ENCODE measurements around the gene TTLL11. TPM values are rescaled to one million over a fixed set of nuclear protein-coding genes. Genes with fewer than 3 reads are reported as not detected.

The TTLL11 gene
- total RNA-seq, 4 donors from 2014 or later, result 3.0 to 9.9 (median 7.4) TPM

DNA sequence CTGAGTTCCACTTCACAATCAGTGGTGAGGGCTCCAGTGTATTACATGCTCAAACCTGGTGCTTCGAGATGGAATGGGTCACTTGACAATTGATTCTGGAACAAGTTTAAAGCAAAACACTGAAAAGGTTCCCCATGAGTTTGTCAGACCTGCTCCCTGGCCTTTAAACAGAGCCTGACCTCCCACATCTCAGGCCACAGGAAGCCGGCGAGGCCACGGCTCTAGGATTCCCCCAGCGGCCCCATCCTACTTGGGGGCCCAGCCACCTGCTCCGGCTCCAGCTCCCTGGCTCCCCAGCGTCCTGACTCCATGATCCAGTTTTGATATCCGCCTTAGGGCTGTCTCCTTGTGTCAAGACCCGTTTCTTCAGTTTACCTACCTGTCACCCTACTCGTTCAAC, 62.0 kb downstream of the TTLL11 start:
- no peak overlapping the region for H3K4me3 ChIP-seq
- H3K27ac ChIP-seq, result no peak overlapping the region
- no peaks in the 10 kb centered on the region for H3K27me3 ChIP-seq
- no peaks in the 10 kb centered on the region for H3K9me3 ChIP-seq
- peaks cover 0 to 4% (median 0%) of the 10 kb centered on the region in 3 donors for H3K36me3 ChIP-seq
- no peak for TF ChIP-seq POLR2A (IDR thresholded peaks at IDR 0.05)
- TF ChIP-seq, protein P1, sequence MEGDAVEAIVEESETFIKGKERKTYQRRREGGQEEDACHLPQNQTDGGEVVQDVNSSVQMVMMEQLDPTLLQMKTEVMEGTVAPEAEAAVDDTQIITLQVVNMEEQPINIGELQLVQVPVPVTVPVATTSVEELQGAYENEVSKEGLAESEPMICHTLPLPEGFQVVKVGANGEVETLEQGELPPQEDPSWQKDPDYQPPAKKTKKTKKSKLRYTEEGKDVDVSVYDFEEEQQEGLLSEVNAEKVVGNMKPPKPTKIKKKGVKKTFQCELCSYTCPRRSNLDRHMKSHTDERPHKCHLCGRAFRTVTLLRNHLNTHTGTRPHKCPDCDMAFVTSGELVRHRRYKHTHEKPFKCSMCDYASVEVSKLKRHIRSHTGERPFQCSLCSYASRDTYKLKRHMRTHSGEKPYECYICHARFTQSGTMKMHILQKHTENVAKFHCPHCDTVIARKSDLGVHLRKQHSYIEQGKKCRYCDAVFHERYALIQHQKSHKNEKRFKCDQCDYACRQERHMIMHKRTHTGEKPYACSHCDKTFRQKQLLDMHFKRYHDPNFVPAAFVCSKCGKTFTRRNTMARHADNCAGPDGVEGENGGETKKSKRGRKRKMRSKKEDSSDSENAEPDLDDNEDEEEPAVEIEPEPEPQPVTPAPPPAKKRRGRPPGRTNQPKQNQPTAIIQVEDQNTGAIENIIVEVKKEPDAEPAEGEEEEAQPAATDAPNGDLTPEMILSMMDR (IDR thresholded peaks at IDR 0.05), result no peak
- DNase-seq, result no peak
- no peaks in the 10 kb centered on the region for H3K4me1 ChIP-seq

DNA sequence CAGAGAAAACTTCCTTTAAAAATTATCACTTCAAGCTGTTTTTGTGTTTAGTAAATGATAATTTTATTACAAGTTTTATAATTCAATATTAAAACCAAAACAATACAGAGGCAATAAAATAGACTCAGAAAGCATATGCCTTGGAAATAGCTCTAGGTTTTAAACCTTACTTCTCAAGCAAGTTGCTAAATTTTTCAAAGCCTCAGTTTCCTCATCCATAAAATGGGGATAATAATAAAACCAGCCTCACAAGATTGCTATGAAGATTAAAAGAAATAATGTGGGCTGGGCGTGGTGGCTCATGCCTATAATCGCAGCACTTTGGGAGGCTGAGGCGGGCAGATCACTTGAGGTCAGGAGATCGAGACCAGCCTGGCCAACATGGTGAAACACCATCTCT, 62.8 kb downstream of the TTLL11 start:
- no peak for DNase-seq
- H3K4me1 ChIP-seq, result no peaks in the 10 kb centered on the region
- TF ChIP-seq POLR2A (IDR thresholded peaks at IDR 0.05), result no peak
- TF ChIP-seq, protein P1 (IDR thresholded peaks at IDR 0.05), result no peak
- no peaks in the 10 kb centered on the region for H3K9me3 ChIP-seq
- peaks cover 0 to 4% (median 0%) of the 10 kb centered on the region in 3 donors for H3K36me3 ChIP-seq
- H3K27me3 ChIP-seq, result no peaks in the 10 kb centered on the region
- H3K27ac ChIP-seq, result no peak overlapping the region
- H3K4me3 ChIP-seq, result no peak overlapping the region

DNA sequence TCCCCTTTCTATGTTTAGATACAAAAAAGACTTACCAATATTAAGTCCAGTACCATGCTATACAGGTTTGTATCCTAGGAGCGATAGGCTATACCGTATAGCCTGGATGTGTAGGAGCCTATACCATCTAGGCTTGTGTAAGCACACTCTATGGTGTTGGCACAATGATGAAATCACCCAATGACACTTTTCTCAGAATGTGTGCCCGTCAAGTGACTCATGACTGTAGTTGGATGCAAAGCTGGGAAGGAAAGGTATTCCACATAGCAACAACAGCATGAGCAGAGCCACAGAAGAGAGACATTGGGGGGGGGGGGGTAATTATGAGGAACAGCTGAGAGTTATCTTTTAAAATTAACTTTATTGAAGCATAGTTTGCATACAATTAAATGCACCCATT, 63.2 kb downstream of the TTLL11 start:
- Histone ChIP-seq H3K4me1 (no peaks in the 10 kb centered on the region), H3K9me3 (no peaks in the 10 kb centered on the region), H3K27ac (no peak overlapping the region), H3K4me3 (no peak overlapping the region), H3K27me3 (no peaks in the 10 kb centered on the region), H3K36me3 (peaks cover 0 to 4% (median 0%) of the 10 kb centered on the region in 3 donors)
- no peak for TF ChIP-seq POLR2A (IDR thresholded peaks at IDR 0.05)
- TF ChIP-seq, protein P1 (IDR thresholded peaks at IDR 0.05), result no peak
- DNase-seq, result no peak

DNA sequence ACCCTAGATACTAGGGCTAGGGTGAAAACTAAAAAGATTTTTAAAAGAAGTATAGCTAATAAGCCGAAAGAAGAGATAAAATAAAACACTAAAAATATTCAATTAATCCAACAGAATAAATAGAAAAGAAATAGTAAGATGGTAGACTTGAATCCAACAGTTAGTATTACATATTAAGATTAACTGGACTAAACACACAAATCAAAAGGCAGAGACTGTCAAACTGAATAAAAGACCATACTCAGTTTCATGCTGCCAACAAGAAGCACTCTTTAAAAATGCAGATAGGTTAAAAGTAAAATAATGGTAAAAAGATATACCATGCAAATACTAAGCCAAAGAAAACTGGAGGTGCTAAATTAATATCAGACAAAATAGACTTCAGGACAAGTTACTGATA, 65.0 kb downstream of the TTLL11 start:
- Histone ChIP-seq H3K9me3 (no peaks in the 10 kb centered on the region), H3K4me1 (no peaks in the 10 kb centered on the region), H3K36me3 (peaks cover 0 to 4% (median 0%) of the 10 kb centered on the region in 3 donors), H3K4me3 (no peak overlapping the region), H3K27ac (no peak overlapping the region), H3K27me3 (no peaks in the 10 kb centered on the region)
- no peak for DNase-seq
- no peak for TF ChIP-seq POLR2A (IDR thresholded peaks at IDR 0.05)
- TF ChIP-seq, protein P1 (IDR thresholded peaks at IDR 0.05), result no peak

DNA sequence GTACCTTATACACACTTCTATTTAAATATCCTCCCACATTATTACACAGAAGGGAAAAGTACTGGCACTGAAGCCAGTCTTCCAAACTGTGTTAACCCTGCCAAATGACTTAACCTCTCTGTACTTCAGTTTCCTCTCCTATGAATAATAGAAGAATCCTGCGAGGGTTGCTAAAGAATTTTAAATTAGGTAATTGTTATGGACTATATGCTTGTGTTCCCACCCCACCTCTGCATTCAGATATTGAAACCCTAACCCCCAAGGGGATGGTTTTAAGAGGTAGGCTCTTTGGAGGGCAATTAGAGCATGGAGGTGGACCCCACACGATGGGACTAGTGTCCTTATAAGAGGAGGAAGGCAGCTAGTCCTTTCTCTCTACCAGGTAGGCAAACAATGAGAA, 72.7 kb downstream of the TTLL11 start:
- no peak for DNase-seq
- TF ChIP-seq, protein P1 (IDR thresholded peaks at IDR 0.05), result no peak
- no peak for TF ChIP-seq POLR2A (IDR thresholded peaks at IDR 0.05)
- no peaks in the 10 kb centered on the region for H3K9me3 ChIP-seq
- H3K4me1 ChIP-seq, result no peaks in the 10 kb centered on the region
- no peak overlapping the region for H3K27ac ChIP-seq
- H3K36me3 ChIP-seq, result no peaks in the 10 kb centered on the region
- H3K27me3 ChIP-seq, result no peaks in the 10 kb centered on the region
- H3K4me3 ChIP-seq, result no peak overlapping the region

DNA sequence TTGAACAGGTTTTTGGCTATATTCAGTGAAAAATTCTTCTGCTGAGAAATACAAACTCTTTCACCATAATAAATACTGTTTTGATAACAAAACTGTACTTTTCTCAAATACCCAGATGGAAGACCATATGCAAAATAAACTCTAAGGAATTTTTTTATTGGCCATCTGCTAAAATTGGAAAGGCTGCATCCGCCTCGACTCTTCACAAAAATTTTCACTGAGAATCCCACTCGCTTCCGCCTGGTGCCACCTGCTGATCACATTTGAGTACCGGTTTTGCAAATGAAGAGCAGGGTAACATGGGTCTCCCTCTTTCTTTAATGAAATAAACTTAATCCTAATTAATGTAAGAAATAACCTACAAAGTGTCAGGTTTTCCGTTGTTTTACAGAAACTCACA, 76.4 kb downstream of the TTLL11 start:
- H3K36me3 ChIP-seq, result no peaks in the 10 kb centered on the region
- no peaks in the 10 kb centered on the region for H3K9me3 ChIP-seq
- no peak overlapping the region for H3K4me3 ChIP-seq
- no peak overlapping the region for H3K27ac ChIP-seq
- TF ChIP-seq, protein P1 (IDR thresholded peaks at IDR 0.05), result peak in 1 of 6 experiments; percentile 30
- no peak for TF ChIP-seq POLR2A (IDR thresholded peaks at IDR 0.05)
- DNase-seq, result no peak
- H3K4me1 ChIP-seq, result no peaks in the 10 kb centered on the region
- no peaks in the 10 kb centered on the region for H3K27me3 ChIP-seq

Data from Peyer's patch (tissue), 4 donors.